HEK293 (cell line): ENCODE measurements around the gene TACC2.

Experiments
- CTCF ChIP-seq: fragments of 450-650 bp; formaldehyde crosslinking; IDR thresholded peaks from 2 replicates; pipeline ENCODE4 v1.5.1; 2016; ENCODE audit warnings: missing biosample characterization, missing genetic modification characterization
- HOXC10 ChIP-seq: sonication (generic); formaldehyde crosslinking; IDR thresholded peaks from 2 replicates; pipeline ENCODE4 v1.8.1; 2023; ENCODE audit warnings: mild to moderate bottlenecking, missing genetic modification reagents
- KLF17 ChIP-seq: fragments of 450-650 bp; formaldehyde crosslinking; IDR thresholded peaks from 2 replicates; pipeline ENCODE4 v1.5.1; 2016; ENCODE audit warnings: missing biosample characterization, missing genetic modification characterization
- REST ChIP-seq: fragments of 450-650 bp; formaldehyde crosslinking; IDR thresholded peaks from 2 replicates; pipeline ENCODE4 v1.5.1; 2016; ENCODE audit warnings: missing biosample characterization, missing genetic modification characterization
- SCRT2 ChIP-seq: fragments of 450-650 bp; formaldehyde crosslinking; IDR thresholded peaks from 2 replicates; pipeline ENCODE4 v1.5.1; 2016; ENCODE audit warnings: missing biosample characterization, missing genetic modification characterization
- ZNF513 ChIP-seq: fragments of 450-650 bp; IDR thresholded peaks from 2 replicates; pipeline ENCODE4 v1.5.1; 2018; ENCODE audit warnings: missing biosample characterization, missing genetic modification characterization
- ZNF660 ChIP-seq: fragments of 450-650 bp; IDR thresholded peaks from 2 replicates; pipeline ENCODE4 v1.5.1; 2018; ENCODE audit warnings: missing biosample characterization, mild to moderate bottlenecking, missing genetic modification characterization
- ZSCAN30 ChIP-seq: fragments of 450-650 bp; IDR thresholded peaks from 2 replicates; pipeline ENCODE4 v1.5.1; 2018; ENCODE audit warnings: missing biosample characterization, mild to moderate bottlenecking, missing genetic modification characterization, moderate library complexity
- ZSCAN5A ChIP-seq: fragments of 450-650 bp; formaldehyde crosslinking; IDR thresholded peaks from 2 replicates; pipeline ENCODE4 v1.5.1; 2016; ENCODE audit warnings: missing biosample characterization, missing genetic modification characterization

GRCh38 chr10:122042836-122043235, 53.9 kb downstream of the TACC2 start:
- TF ChIP-seq HOXC10 (CRISPR knock-in tag) (no peak), ZNF660 (tag by site-specific recombination) (no peak), REST (no peak), ZSCAN30 (tag by site-specific recombination) (no peak), KLF17 (tag by site-specific recombination) (no peak), ZNF513 (no peak), CTCF (tag by site-specific recombination) (no peak), ZSCAN5A (tag by site-specific recombination) (no peak), SCRT2 (no peak)
